AG04450 (cell line): ENCODE measurements around the gene NKIRAS2. TPM values are rescaled to one million over a fixed set of nuclear protein-coding genes. Genes with fewer than 3 reads are reported as not detected.
"Not testable (repeated sequence)": the region's sequence is repeated elsewhere in the genome, so short reads cannot be mapped to it uniquely, and the experiment has no call there.

Experiments used
- CTCF ChIA-PET: fragments of 300-600, 350-600 bp; formaldehyde crosslinking; extraction: SDS; loops from one replicate; lab custom pipeline; 2022; ENCODE audit warnings: antibody characterized with exemption, inconsistent platforms; lab: Charles Lee
- POLR2A ChIA-PET: fragments of 350-600 bp; formaldehyde crosslinking; extraction: SDS; loops from one replicate; lab custom pipeline; 2021; ENCODE audit warnings: antibody characterized with exemption, inconsistent platforms; lab: Yijun Ruan, JAX
- DNase-seq: peaks from one replicate; pipeline ENCODE4 v3.0.0-alpha.2; 2011; ENCODE audit warnings: low read depth, low spot score
- H3K27ac ChIP-seq: one replicate; pipeline ENCODE4 v1.5.1; 2012; ENCODE audit warnings: low read depth, low read length, control low read depth
- H3K27me3 ChIP-seq: one replicate; pipeline ENCODE4 v1.6.0; 2012; ENCODE audit warnings: low read length; ENCODE audit not compliant: control insufficient read depth, insufficient read depth
- H3K4me3 ChIP-seq: 2 replicates; pipeline ENCODE4 v1.5.1; 2011; ENCODE audit warnings: mild to moderate bottlenecking, low read depth, low read length, control low read depth
- H3K9me3 ChIP-seq: 2 replicates; pipeline ENCODE4 v1.5.1; 2012; ENCODE audit warnings: low read length; ENCODE audit not compliant: control insufficient read depth, insufficient read depth
- CTCF ChIP-seq: IDR thresholded peaks from 2 replicates; pipeline ENCODE4 v1.5.1; 2011; ENCODE audit warnings: low read depth, low read length, control low read depth, inconsistent platforms
- polyA plus RNA-seq: library from polyadenylated mRNA; depleted of rRNA; stranded (reverse); fragments of >200 nt; gene quantifications from 2 replicates; pipeline ENCODE4 v1.2.3, GENCODE V29; 2011

Gene NKIRAS2
- polyA plus RNA-seq, 1 experiment: 46.5 TPM

GRCh38 chr17:42018988-42019387 lies 902 bp upstream of the NKIRAS2 start:
- no peak for TF ChIP-seq CTCF
- no peak overlapping the region for H3K4me3 ChIP-seq
- H3K27ac ChIP-seq: no peak overlapping the region
- CTCF ChIA-PET: interaction anchor here (0.6 to 2.5 kb wide), 10 partner anchors 10 to 499 kb away, joined by 3 to 16 read pairs (median 4); partner anchors contain the start of gene DHX58
- no peak for DNase-seq
- no peaks in the 10 kb centered on the region for H3K27me3 ChIP-seq
- H3K9me3 ChIP-seq: peaks cover 4% of the 10 kb centered on the region; the same call in 1 of the 2 replicates
- POLR2A ChIA-PET: no interaction called here

- ChIA-PET POLR2A (interaction anchor here (1.2 to 1.7 kb wide), 2 partner anchors 55 to 100 kb away, joined by 4 to 17 read pairs; partner anchors contain the start of genes CNP and KAT2A), CTCF (interaction anchor here (1.0 to 1.8 kb wide), 9 partner anchors 7 to 100 kb away, joined by 4 to 16 read pairs (median 5); no protein-coding TSS in a partner anchor)
- peak overlapping the region; percentile 88 for H3K4me3 ChIP-seq
- not testable (repeated sequence) for DNase-seq, H3K27ac ChIP-seq, H3K9me3 ChIP-seq, H3K27me3 ChIP-seq
Observed at GRCh38 chr17:42020845-42021244, 955 bp downstream of the NKIRAS2 start.

- DNase-seq: no peak
- ChIA-PET POLR2A (interaction anchor here (0.6 to 0.7 kb wide), 2 partner anchors 94 to 123 kb away, joined by 5 to 6 read pairs; no protein-coding TSS in a partner anchor), CTCF (interaction anchor here (0.6 to 1.5 kb wide), 6 partner anchors 28 to 260 kb away, joined by 3 to 5 read pairs (median 4); partner anchors contain the start of gene DHX58)
- TF ChIP-seq CTCF: no peak
- H3K4me3 ChIP-seq: no peak overlapping the region
- H3K9me3 ChIP-seq: no peaks in the 10 kb centered on the region
- peak overlapping the region; percentile 85 for H3K27ac ChIP-seq
- peaks cover 2% of the 10 kb centered on the region for H3K27me3 ChIP-seq
Observed at GRCh38 chr17:42023524-42024349, 3.8 kb downstream of the NKIRAS2 start.

- peak overlapping the region; percentile 85 for H3K27ac ChIP-seq
Observed at GRCh38 chr17:42025191-42025579, 5.3 kb downstream of the NKIRAS2 start.

More at GRCh38 chr17:42025191-42025579, 5.3 kb downstream of the NKIRAS2 start:
- no peak for TF ChIP-seq CTCF
- ChIA-PET POLR2A (interaction anchor here (0.6 to 2.2 kb wide), 2 partner anchors 7 to 85 kb away, joined by 3 to 7 read pairs; partner anchors contain the start of gene DNAJC7), CTCF (interaction anchor here (0.6 to 1.9 kb wide), 24 partner anchors 9 to 155 kb away, joined by 3 to 14 read pairs (median 4); partner anchors contain the start of genes CNP, DHX58 and DNAJC7)
- Histone ChIP-seq H3K27me3 (peaks cover 4% of the 10 kb centered on the region), H3K9me3 (no peaks in the 10 kb centered on the region), H3K4me3 (0 out of 2 replicates have a peak overlapping the region, but pooled peaks have one; percentile 4)
- no peak for DNase-seq
